ENCODE measurements around the gene RASL11B. TPM values are rescaled to one million over a fixed set of nuclear protein-coding genes. Genes with fewer than 3 reads are reported as not detected.

RASL11B gene
- total RNA-seq, 3 donors from 2014 or later, result 0.26 to 0.76 (median 0.60) TPM

DNA sequence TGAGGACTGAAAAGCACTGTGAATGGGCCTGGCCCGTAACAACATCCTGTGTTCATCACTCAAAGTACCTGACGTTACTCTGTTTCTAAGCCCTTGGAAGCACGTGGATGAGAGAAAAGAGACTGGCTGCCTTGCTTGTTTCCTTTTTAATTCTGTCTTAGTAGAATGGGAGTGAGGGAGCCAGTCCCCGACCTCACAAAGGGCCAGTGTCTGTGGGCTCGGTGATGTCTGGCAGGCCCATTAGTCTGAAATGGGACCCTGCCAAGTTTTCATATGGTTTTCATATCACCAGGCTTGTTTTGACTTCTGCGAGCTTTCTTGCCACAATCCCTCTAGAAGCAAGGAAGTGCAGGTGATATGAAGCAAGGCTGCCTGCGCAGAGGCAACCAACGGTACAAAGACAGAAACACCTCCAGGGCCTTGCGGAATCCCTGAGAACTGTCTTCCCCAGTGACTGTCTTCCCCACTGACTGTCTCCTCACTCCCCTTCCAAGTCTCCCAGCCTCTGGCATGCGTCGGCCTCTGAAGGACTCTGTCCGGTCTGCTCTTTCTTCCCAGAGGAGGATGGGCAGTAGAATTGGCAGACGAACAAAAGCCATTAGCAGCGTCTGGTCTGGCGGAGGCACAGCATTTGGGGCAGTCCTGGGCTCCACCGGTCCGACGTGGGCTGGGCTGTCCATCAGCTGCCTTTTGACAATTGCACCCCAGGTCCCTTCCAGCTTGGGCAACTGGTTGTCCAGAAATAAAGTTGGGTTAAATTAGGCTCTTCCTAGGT lies 20.2 kb upstream of the RASL11B start:
- intact Hi-C loops (cut with DNase I, micrococcal nuclease), result no loop called here
- H3K36me3 ChIP-seq (ENCODE audit: low read depth), result no peaks in the 10 kb centered on the region
- no peak for TF ChIP-seq CTCF (IDR thresholded peaks at IDR 0.05)
- H3K4me3 ChIP-seq, result no peak overlapping the region
- no peak for ATAC-seq
- DNase-seq, result no peak
- no peaks in the 10 kb centered on the region for H3K4me1 ChIP-seq (ENCODE audit: low read depth)
- H3K9me3 ChIP-seq, result no peaks in the 10 kb centered on the region

- H3K4me3 ChIP-seq, result no peak overlapping the region
- TF ChIP-seq CTCF (IDR thresholded peaks at IDR 0.05), result no peak
- no peaks in the 10 kb centered on the region for H3K9me3 ChIP-seq
- H3K36me3 ChIP-seq (ENCODE audit: low read depth), result no peaks in the 10 kb centered on the region
- intact Hi-C loops (cut with DNase I, micrococcal nuclease), result no loop called here
- ATAC-seq (no peak), DNase-seq (no peak)
- H3K4me1 ChIP-seq (ENCODE audit: low read depth), result no peaks in the 10 kb centered on the region
Observed at GRCh38 chr4:52842792-52843191, 19.3 kb upstream of the RASL11B start.

DNA sequence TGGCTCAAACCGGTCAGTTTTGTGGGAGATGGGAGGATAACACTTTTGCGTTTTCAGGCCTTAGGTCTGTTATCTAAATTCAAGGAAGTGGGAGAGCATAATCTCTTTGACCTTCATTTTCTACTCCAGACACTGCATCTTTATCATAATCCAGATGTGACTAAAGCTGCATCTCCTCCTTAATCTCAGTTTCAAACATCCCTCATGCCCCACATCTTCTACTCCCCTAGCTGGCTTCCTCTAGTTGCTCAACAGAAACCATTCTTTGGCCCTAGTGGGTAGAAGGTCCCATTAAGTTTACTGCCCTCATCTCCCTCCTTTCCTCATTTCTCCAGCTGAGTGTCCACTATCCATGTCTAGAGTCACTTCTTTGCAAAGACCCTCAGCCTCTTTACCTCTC lies 18.8 kb upstream of the RASL11B start:
- H3K4me1 ChIP-seq (ENCODE audit: low read depth), result no peaks in the 10 kb centered on the region
- DNase-seq (no peak), ATAC-seq (no peak)
- H3K4me3 ChIP-seq, result no peak overlapping the region
- no peaks in the 10 kb centered on the region for H3K36me3 ChIP-seq (ENCODE audit: low read depth)
- intact Hi-C loops (cut with DNase I, micrococcal nuclease), result no loop called here
- no peaks in the 10 kb centered on the region for H3K9me3 ChIP-seq
- no peak for TF ChIP-seq CTCF (IDR thresholded peaks at IDR 0.05)

DNA sequence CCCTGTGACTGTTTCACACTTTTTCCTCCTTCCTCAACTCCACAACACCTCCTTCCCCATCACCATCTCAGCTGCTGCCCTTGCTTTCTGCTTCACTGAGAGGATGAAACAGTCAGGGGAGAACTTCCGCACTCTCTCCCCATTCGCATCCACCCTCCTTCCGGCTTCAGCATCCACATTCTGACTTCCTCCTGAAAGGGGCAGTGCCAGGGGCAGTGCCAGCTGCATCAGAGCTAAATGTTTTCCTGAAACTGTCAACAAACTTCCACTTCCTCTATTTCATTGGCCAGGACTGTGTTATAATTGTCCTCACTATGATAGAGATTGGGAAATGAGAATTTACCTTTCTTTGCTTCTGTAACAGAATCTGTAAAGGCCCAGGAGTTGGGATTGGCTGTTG lies 18.2 kb upstream of the RASL11B start:
- ATAC-seq (no peak), DNase-seq (no peak)
- intact Hi-C loops (cut with DNase I, micrococcal nuclease), result no loop called here
- no peak overlapping the region for H3K4me3 ChIP-seq
- no peaks in the 10 kb centered on the region for H3K9me3 ChIP-seq
- no peaks in the 10 kb centered on the region for H3K36me3 ChIP-seq (ENCODE audit: low read depth)
- H3K4me1 ChIP-seq (ENCODE audit: low read depth), result no peaks in the 10 kb centered on the region
- TF ChIP-seq CTCF (IDR thresholded peaks at IDR 0.05), result no peak

- Histone ChIP-seq H3K9me3 (no peaks in the 10 kb centered on the region), H3K4me1 (ENCODE audit: low read depth) (no peaks in the 10 kb centered on the region), H3K4me3 (no peak overlapping the region), H3K36me3 (ENCODE audit: low read depth) (no peaks in the 10 kb centered on the region)
- DNase-seq (no peak), ATAC-seq (no peak)
- TF ChIP-seq CTCF (IDR thresholded peaks at IDR 0.05), result no peak
- intact Hi-C loops (cut with DNase I, micrococcal nuclease), result no loop called here
Observed at GRCh38 chr4:52844596-52844995, 17.5 kb upstream of the RASL11B start.
